HUDEP-2 (cell line): ENCODE results near the gene SLC9A8.
"Not testable (repeated sequence)": the region's sequence is repeated elsewhere in the genome, so short reads cannot be mapped to it uniquely, and the experiment has no call there.

Experiments
- DNase-seq, 76 experiments: peaks; one replicate each; lab custom pipeline; 2025; ENCODE audit not compliant: unreplicated experiment in 76 of 76; lab: John Stamatoyannopoulos, UW

The SLC9A8 gene

DNA sequence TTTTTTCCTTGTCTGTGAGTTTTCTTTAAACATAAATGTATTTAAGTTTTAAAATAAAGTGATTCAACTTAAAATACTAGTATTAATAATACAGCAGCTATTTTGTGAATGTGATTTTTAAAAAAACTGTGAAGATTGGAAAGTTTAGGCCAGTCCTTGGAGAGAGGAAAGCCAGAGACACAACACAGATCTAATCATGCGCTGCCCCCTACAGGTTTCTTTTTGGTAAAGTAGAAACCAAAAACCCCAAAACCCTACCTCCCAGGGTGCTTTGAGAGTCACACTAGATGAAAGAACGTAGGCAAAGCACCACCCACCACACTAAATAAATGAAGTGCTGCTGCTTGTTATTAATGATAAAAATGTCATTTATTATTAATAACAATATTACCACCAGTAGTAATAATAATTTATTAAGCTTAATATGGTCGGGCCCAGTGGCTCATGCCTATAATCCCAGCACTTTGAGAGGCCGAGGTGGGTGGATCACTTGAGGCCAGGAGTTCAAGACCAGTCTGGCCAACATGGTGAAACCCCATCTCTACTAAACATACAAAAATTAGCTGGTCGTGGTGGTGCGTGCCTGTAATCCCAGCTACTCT, 33.7 kb downstream of the SLC9A8 start:
- peak in 40 of 76 experiments; percentile 2 to 60 (median 26) for DNase-seq

DNA sequence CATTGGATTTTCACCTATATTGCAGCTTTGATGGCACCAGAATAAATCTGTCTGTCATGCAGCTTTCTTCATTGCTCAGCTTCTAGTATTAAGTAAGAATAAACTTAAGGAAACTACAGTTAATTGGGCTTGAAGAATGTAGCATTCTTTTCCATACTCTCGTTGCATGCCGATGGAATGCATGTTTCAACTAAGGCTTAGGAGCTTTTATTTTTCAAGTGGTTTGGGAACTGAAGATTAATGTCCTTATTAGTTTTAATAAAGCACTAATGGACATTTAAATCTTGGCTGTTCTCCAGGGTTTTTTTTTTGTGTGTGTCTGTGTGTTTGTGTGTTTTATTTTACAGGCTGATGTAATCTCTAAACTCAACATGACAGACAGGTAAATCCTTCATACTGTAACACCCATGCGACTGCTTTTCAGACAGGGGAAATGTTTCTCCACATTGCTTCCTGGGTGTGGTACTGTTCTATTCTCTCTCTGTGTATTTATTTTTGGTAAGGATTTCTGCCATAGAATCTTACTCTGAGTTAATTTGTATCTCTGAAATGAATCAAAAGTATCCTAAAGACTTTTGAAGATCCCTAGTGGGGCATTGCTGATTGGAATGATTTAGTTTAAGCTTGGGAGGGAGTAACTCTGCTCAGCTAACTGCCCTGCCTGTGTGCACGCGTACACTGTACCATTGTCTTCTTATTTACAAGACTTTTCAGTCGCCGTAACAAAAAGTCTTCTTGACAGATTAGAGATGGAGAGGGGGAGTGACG, 38.0 kb downstream of the SLC9A8 start:
- DNase-seq = no peak

DNA sequence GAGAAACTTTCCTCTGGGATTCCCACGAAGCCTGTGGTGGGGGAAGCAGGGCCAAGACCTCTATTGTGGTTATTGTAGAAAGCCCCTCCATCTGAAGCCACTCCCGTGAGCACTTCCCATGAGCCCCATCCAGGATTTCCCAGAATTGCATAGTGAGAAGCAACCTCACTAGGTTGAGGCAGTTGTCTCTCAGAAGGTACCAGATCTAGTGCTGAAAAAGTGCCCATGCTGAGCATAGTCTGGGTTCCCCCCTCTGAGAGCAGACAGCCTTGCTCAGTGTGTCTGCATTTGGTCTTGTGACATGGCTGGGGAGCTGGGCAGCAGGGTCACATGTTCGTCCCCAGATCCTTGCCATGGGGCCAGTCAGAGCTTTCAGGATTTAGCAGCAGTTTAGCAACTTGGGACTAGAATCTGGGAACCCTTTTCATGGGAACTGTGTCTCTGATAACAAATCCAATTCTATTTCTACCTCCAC, 38.6 kb downstream of the SLC9A8 start:
- no peak for DNase-seq

DNA sequence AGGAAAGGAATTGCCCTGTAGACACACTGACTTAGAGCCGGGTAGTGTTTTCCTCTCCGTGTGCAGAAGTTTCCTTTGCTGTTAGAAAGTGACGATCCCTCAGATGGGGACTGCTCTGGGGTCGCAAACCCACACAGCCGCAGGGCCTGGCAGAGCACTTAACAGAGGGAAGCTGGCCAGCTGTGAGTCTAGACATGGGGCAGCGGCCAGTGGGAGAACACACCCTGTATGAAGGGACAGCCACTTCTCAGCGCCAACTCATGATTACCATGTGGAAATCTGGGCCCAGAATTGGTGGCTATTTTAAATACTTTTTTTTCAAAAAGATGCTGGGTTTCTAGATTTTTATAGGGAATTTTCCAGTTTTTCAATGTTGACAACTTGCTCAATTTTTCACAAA, 39.4 kb downstream of the SLC9A8 start:
- DNase-seq = no peak

DNA sequence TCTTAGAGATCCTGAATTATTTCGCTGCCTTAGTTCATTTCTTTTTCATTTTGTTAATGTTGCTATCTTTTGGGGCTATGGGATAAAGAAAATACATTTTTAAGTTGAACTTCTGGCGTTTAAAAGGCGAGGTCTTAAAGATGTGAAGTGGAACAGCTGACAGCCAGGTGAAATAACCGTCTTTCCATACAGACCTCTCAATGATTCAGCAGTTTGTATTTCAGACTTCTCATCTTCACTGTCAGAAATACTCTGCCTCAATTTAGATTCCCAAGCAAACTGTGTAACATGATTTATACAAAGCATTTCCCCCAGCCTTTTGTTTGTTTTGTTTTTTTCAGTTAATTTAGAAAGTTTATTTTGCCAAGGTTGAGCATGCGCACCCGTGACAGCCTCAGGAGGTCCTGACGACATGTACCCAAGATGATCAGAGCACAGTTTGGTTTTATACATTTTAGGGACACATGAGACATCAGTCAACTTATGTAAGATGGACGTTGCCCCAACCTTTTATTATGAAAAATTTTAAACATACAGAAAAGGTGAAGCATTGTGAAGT, 40.0 kb downstream of the SLC9A8 start:
- DNase-seq = no peak

DNA sequence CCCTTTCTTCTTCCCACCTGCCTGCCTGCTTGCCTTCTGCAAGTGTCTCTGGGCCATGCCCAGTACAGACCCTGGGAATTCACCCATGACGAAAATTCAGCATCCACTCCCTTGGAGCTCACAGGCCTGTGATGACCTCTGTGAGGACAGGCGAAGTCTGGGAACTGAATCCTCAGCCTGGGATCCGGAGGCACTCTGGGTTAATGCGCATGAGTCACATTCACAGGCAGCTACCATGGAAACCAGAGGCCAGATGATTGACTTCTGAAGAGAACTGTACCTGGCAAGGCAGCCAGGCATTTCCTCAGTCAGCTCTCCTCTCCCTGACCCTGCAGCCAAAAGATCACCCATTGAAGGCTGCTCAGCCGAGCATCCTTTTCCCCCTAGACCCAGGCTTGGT, 41.0 kb downstream of the SLC9A8 start:
- no peak for DNase-seq

DNA sequence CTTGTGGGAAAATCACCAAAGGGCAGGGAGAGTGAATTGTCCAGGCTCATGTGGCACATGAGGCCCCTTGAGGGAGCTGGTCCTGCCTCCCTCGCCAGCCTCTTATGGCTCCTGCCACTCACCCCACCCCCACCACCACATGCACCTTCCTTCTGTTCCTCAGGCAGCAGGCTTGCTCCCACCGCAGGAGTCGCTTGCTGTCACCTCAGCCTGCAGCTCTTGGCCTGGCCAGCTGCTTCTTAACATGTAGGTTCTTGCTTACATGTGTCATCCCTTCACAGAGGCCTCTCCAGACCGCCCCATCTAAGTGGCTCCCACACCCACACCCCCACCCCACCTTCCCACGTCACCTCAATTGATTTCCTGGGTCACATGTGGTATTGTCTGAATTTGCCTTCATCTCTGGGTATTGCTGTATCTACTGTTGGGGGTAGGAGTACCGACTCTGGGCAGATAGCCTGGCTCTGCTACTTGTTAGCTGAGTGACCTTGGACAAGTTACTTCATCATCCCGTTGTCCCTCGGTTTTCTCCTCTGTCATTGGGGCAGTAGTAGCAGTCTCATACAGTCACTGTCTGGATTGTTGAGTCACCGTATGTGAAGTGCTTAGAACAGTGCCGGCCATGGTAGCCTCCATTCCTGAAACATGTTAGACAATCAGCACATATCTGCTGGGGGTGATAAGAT, 41.7 kb downstream of the SLC9A8 start:
- no peak for DNase-seq

DNA sequence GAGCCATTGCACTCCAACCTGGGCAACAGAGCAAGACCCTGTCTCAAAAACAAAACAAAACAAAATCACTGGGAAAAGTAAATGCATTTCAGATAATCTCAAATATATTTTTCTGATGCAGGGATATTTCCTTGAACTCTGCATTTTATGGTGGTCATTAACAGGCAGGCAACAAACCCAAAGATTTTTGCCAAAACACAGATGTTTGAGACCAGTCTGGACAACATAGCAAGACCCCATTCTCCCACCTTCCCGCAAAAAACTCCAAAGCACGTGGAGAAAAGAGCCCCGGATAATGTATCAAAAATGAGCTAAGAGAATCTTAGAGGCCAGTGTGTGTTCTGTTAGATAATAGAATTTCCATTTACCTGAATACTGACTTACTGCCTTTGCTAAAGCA, 44.3 kb downstream of the SLC9A8 start:
- DNase-seq = no peak

DNA sequence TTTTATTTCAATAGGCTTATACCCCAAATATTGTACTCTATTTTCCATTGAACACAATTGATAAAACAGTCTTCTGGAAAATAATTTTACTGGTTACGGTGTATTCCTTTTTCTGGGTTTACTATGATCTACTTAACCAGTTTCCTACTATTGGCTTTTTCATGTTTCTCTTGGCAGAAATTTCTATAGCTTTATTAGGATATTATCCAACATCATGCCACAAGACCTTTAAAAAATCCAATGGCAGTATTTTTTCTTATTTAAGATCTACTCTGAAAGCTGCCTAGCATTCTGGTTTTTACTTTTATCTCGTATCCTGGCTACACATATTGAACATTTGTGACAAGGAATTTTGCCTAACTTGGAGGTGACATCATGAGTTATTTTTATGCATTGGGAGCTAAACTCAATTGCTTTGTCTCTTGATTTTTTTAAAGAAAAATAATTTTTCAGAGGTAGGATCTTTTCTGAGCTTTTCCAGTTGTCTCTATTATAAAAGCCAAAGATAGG, 45.5 kb downstream of the SLC9A8 start:
- no peak for DNase-seq

DNA sequence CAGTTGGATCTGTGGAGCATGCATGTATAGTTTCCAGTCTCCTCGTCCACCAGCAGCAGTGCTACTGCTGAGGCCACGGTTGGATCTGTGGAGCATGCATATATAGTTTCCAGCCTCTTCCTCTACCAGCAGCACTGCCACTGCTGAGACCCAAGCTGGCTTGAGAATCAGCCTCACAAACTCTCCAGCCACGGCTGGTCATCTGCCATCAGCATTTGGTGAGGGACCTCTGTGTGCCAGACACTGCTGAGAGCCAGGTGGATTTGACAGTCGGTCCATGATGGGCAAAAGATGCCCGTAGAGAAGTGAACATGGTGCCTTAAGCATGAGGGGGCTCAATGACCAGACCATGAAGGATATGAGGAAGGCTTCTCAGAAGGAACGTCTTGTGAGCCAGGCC, 46.4 kb downstream of the SLC9A8 start:
- no peak for DNase-seq

DNA sequence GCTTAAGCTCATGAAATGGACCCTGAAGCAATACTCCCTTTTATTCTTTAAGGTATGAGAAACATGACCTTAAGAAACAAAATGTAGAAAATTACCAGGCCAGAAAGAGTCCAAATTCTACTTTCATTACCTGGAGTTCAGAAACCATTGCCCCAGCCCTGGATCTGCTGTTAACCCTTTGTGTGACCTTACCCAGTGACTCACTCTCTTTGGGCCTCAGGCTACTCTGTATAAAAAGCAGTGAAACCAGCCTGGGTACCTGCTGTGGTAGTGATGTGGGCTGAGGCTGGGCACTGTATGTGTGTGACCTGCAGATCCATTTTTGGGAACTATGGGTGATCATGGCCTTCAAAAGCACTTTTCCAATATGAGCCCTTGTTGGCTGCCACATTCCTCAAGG, 47.2 kb downstream of the SLC9A8 start:
- DNase-seq = no peak

DNA sequence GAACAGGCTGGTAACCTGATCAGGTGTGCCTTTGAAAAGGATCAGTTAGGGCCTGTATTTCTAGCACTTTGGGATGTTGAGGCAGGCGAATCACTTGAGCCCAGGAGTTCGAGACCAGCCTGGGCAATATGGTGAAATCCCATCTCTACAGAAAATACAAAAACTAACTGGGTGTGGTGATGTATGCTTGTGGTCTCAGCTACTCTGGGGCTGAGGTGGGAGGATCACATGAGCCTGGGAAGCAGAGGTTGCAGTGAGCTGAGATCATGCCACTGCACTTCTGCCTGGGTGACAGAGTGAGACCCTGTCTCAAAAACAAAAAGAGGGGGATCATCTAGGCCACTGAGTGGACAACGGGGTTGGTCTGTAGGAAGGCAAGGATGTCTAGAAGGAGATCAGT, 48.6 kb downstream of the SLC9A8 start:
- DNase-seq = not testable (repeated sequence)

DNA sequence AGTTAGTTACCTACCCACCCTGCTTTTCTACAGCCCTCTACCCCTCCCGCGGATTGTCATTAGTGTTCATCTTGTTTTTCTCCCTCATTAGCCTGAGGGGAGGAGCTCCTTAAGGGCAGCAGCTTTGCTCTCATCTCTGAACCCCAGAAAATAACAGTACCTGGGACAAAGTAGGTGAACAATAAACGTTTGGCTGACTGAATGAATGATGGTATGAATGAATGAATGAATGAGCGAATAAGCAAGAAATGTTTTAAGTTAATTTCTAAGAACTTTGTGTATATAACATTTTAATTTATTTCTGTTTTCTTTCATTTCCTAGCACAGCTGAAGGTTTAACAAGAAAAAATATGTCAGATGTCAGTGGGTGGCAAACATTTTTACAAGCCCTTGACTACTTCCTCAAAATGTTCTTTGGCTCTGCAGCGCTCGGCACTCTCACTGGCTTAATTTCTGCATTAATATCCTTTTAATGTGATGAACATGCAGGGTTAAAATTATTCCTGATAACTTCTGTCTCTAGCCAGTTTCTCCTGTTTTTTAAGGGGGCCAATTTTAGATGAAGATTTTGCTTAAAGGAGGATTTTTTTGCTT, 50.1 kb downstream of the SLC9A8 start:
- no peak for DNase-seq

DNA sequence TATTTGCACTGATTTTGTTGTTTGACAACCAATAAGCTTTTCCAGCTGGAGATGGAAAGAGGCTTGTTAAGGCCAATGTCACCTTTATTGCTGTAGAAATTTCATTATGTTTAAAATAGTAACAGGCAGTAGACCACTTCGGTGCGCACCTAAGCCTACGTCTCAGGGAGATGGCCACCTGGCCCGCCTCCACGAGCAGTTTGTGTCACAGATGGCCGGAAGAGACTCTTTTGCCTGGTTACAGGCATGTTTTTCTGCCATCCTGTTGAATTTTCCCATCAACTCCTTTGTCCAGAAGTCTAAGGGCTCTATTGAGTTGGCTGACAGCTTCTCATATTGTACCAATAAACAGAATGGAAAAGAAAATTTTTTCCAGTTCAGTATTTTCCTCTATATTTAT, 51.0 kb downstream of the SLC9A8 start:
- DNase-seq = no peak

DNA sequence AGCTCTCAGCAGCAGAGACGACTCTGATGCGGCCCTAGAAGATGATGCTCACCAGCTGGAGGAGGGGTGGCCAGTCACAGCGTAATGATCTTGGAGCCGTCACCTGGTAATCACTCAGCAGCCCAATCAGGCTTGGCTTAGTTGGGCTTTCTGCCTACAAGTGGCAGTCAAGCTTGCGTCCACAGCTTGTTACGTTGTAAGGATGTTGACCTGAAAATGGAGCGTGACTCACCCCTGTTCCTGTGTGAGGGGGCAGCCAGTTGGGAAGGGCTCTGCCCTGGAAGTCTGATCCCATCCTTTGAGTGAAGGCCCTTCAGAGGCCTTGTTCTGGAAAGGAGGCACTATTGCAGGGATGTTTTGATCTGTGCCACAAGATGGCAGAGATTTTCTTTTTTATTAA, 52.9 kb downstream of the SLC9A8 start:
- no peak for DNase-seq

DNA sequence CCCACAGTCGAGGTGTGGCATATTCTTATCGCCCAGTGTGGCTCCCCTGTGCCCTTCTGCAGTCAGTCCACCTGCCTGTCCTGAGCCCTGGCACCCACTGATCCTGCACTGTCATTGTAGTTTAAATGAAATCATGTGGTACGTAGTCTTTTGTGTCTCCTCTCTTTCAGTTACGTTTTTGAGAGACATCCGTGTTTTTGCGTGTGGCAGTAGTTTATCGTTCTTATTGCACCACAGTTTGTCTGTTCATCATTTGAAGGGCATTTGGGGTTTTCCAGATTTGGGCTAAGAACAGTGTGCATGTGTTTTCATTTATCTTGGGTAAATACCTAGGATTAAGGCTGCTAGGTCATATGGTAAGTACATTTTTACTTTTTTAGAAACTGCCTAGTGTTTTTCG, 53.4 kb downstream of the SLC9A8 start:
- DNase-seq = no peak

DNA sequence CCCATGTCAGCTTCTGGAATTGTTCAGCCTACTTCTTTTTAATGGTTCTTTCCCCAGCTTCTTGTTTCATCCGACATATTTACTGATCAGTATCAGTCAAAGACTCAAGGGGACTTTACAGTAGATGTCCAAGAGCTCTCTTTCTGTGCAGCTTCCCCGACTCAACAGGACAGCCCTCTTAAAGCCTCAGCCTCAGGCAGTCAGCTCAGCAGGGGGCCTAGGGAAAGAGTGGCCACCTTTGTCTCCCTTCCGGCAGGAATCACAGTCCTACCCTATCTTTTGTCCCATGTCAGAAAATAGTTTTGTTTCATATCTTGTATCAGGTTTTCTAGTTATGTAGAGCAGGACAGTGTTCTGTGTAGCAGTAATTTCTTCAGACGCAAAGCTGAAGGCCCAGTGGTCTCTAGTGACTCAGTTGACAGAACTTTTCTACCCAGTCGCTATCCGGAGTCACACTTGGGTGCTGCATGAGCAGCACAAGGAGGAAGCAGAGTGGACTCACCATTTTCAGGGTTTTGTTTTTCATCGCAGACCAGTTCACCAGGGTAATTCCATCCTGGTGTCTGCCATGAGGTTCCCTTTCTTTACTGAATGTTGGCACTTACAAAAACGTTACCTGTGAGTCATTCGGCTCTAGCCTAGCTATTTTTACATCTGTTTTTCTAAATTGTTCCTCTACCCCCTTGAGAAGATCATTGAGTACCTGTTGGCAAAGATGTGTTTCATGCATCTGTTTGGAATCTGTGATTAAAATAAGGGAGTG, 55.0 kb downstream of the SLC9A8 start:
- no peak for DNase-seq

DNA sequence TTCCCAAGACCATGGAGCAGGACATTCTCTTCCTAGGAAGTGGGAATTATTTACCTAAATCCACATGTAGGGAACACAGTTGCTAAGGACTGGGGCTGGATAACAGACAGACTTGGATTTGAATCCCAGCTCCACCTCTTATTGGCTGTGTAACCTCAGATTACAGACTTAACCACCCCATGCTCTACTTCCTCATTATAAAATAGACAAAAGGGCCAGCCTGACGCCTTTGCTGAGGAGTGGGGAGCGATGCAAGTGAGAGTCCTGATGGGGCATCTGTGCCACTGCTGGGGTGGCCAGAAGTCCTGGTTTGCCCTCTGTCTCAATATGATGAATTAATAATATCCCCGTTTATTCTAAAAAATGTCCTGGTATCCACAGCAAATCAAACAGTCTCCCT, 55.9 kb downstream of the SLC9A8 start:
- DNase-seq = no peak

DNA sequence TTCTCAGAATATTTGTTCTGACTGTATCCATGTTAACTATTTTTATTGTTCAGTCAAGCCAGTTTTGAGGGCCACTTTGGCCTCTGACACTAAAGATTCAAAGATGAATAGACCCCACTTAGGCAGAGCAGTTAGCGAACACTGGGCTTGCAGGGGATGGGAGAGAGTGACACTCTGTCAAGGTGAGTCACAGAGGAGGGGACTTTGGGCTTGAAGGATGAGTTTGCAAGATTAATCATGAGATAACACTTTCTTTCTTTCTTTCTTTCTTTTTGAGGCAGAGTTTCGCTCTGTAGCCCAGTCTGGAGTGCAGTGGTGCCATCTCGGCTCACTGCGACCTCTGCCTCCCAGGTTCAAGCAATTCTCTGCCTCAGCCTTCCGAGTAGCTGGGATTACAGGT, 56.3 kb downstream of the SLC9A8 start:
- DNase-seq = no peak

DNA sequence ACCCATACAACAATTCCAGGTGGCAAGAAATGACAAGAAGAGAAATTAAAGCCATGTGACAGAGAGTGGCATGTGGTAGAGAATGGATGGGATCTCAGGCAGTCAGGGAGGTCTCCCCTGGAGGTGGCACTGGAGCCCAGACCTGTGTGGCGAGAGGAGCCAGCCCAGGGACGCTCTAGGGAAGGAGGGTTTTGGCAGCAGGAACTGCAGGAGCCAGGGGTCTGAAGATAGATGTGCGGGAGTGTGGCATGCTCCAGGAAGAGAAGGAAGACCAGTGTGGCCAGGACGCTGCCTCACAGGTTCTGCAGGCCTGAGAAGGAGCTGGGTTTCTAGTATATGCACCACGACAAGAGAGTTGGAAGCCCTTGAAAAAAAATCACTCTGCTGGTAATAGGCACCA, 57.6 kb downstream of the SLC9A8 start:
- DNase-seq = no peak
